Measurements from ENCODE around the gene KAZN. TPM values are rescaled to one million over a fixed set of nuclear protein-coding genes. Genes with fewer than 3 reads are reported as not detected.

The KAZN gene
- total RNA-seq, 2 donors from 2014 or later, result 9.8 to 12.2 TPM

DNA sequence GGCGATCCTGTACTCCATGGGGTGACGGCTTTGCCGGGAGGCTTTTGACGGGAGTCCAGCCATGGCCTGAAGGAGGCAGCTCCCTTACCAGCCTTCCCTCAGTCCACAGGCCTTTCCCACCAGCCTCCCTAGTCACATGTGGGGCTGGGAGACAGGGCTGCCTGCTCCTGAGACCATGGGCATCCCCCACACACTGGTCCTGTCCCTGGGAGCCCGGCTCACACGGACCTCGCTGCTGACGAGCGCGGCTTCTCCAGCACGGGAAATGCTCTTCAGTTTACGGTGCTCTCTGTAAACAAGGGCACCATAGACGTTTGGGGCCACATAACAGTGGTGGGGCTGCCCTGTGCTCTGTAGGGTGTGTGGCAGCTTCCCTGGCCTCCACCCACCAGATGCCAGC, 450.6 kb downstream of the KAZN start:
- intact Hi-C loops (cut with DNase I), result loop anchor here (5.0 kb wide), 1 partner anchor 272 kb away; no protein-coding TSS in a partner anchor
- Histone ChIP-seq H3K27me3 (no peaks in the 10 kb centered on the region), H3K4me3 (no peak overlapping the region), H3K9ac (ENCODE audit: low read depth in 2 of 2, low read length in 2 of 2) (no peak overlapping the region), H3K4me1 (no peaks in the 10 kb centered on the region), H3K36me3 (no peaks in the 10 kb centered on the region), H3K27ac (no peak overlapping the region), H3K9me3 (no peaks in the 10 kb centered on the region)
- TF ChIP-seq, protein P1, sequence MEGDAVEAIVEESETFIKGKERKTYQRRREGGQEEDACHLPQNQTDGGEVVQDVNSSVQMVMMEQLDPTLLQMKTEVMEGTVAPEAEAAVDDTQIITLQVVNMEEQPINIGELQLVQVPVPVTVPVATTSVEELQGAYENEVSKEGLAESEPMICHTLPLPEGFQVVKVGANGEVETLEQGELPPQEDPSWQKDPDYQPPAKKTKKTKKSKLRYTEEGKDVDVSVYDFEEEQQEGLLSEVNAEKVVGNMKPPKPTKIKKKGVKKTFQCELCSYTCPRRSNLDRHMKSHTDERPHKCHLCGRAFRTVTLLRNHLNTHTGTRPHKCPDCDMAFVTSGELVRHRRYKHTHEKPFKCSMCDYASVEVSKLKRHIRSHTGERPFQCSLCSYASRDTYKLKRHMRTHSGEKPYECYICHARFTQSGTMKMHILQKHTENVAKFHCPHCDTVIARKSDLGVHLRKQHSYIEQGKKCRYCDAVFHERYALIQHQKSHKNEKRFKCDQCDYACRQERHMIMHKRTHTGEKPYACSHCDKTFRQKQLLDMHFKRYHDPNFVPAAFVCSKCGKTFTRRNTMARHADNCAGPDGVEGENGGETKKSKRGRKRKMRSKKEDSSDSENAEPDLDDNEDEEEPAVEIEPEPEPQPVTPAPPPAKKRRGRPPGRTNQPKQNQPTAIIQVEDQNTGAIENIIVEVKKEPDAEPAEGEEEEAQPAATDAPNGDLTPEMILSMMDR (IDR thresholded peaks at IDR 0.05), result no peak
- no peak for DNase-seq

DNA sequence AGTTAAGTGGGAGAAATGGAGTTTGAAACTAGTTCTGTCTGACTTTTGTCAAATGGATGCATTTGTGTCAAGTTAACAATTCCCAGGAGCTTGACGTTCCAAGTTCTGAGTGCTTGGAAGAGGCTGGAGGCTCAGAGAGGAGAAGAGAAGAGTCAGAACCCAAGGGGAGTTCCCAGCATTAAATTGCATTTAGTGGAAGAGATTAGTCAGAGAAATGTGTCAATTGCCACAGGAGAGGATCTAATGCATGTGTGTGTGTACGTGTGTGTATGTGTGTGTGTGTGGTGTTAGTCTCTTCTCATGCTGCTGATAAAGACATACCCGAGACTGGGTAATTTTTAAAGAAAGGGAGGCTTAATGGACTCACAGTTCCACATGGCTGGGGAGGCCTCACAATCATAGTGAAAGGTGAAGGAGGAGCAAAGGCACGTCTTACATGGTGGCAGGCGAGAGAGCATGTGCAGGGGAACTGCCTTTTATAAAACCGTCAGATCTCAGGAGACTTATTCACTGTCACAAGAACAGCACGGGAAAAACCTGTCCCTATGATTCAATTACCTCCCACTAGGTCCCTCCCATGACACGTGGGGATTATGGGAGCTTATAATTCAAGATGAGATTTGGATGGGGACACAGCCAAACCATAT, 453.5 kb downstream of the KAZN start:
- Histone ChIP-seq H3K9ac (ENCODE audit: low read depth in 2 of 2, low read length in 2 of 2) (no peak overlapping the region), H3K4me1 (no peaks in the 10 kb centered on the region), H3K9me3 (no peaks in the 10 kb centered on the region), H3K36me3 (no peaks in the 10 kb centered on the region), H3K27me3 (no peaks in the 10 kb centered on the region), H3K27ac (no peak overlapping the region), H3K4me3 (no peak overlapping the region)
- intact Hi-C loops (cut with DNase I), result no loop called here
- DNase-seq, result no peak
- TF ChIP-seq, protein P1 (IDR thresholded peaks at IDR 0.05), result no peak

DNA sequence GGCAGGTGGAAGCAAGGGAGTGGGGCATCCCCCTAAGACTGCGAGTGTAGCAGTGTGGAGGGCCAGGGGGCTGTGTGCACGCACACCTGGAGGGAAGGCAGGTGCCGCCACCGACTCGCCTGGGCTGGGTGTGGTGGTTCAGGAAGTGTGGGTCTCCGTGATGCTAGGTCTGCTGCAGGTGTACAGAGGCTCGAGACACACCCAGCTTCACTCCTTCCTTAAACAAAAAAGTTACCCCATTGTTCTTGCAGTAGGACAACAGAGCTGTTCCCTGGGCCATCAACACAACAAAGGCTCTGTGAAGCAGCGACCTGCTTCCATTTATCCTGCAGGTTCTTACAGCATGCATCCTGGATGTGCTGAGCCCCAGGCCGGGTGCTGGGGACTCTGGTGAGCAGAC, 454.7 kb downstream of the KAZN start:
- TF ChIP-seq, protein P1 (IDR thresholded peaks at IDR 0.05), result no peak
- H3K9me3 ChIP-seq, result no peaks in the 10 kb centered on the region
- H3K27me3 ChIP-seq, result no peaks in the 10 kb centered on the region
- intact Hi-C loops (cut with DNase I), result no loop called here
- H3K27ac ChIP-seq, result no peak overlapping the region
- no peaks in the 10 kb centered on the region for H3K4me1 ChIP-seq
- no peak for DNase-seq
- no peak overlapping the region for H3K4me3 ChIP-seq
- H3K9ac ChIP-seq (ENCODE audit: low read depth in 2 of 2, low read length in 2 of 2), result no peak overlapping the region
- no peaks in the 10 kb centered on the region for H3K36me3 ChIP-seq

DNA sequence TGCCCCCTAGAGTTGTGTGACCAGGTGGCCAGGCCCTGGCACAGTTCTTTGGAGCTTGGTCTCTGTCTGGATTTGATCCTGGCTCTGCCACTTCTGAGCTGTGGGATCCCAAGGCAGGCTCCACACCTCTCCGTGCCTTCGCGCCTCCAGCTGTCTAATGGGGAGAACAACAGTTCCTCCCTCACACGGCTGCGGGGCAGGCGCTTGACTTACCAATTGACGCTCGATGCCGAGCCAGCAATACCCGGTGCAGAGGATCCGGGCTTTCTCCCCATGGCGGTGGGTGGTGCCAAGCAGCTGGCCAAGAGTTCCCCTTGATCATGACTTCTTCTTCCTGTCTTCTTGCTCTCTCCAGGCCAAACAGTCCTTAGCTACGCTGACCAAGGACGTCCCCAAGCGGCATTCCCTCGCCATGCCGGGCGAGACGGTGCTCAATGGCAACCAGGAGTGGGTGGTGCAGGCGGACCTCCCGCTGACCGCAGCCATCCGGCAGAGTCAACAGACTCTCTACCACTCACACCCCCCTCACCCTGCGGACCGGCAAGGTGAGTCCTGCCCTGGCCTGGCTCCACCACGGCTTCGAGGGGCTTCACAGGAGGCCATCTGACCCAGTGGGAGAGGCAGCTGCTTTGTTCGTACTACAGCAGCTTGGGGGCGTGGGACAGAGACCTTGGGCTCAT, 457.4 kb downstream of the KAZN start:
- Histone ChIP-seq H3K9me3 (no peaks in the 10 kb centered on the region), H3K4me1 (no peaks in the 10 kb centered on the region), H3K9ac (ENCODE audit: low read depth in 2 of 2, low read length in 2 of 2) (no peak overlapping the region), H3K36me3 (no peaks in the 10 kb centered on the region), H3K4me3 (no peak overlapping the region), H3K27me3 (no peaks in the 10 kb centered on the region), H3K27ac (no peak overlapping the region)
- TF ChIP-seq, protein P1 (IDR thresholded peaks at IDR 0.05), result no peak
- intact Hi-C loops (cut with DNase I), result no loop called here
- no peak for DNase-seq

DNA sequence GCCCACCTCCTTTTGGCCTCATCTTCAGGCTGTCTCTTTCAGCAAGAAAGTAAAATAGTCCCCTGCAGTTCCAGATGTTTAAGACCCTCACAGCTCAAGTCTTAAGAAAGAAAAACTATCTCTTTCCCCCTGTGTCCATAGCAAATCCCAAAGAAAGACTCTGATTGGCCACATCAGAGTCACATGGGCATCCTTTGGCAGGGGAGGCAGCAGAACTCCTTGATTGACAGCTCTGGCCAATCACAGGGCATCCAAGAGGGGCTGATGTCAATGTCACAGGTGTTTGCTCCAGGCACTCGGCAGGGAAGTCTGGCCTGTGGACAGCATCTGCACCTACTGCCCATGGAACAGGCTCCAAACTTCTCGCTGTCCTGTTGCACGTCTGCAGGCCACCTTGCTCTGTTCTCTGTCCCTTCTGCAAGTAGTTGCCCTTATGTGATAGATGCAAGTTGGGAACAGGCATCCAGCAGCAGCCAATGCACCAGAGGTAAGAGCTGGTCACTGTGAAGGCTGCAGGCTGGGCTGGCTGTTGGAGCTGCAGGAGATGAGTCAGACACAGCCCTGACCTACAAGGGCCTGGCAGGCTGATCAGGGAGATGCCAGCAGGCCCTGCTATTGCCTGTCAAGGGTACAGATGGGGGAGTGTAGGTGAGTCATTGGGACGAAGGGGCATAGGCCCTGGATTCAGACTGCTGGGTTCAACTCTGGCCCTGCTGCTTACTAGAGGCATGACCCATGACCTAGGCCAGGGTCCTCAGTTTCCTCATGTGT, 458.2 kb downstream of the KAZN start:
- TF ChIP-seq, protein P1 (IDR thresholded peaks at IDR 0.05), result no peak
- Histone ChIP-seq H3K36me3 (no peaks in the 10 kb centered on the region), H3K27ac (no peak overlapping the region), H3K4me1 (no peaks in the 10 kb centered on the region), H3K27me3 (no peaks in the 10 kb centered on the region), H3K9ac (ENCODE audit: low read depth in 2 of 2, low read length in 2 of 2) (no peak overlapping the region), H3K9me3 (no peaks in the 10 kb centered on the region), H3K4me3 (no peak overlapping the region)
- intact Hi-C loops (cut with DNase I), result no loop called here
- no peak for DNase-seq

Data from colonic mucosa (tissue), 4 donors.